Measurements from ENCODE around the gene EXOC2. TPM values are rescaled to one million over a fixed set of nuclear protein-coding genes. Genes with fewer than 3 reads are reported as not detected.

The EXOC2 gene
- total and polyA plus RNA-seq, 10 of the 15 experiments (the other 5 are each of a cell fraction or from before 2014, with no cell fraction given): 8.7 to 32.8 (median 20.7) TPM

DNA sequence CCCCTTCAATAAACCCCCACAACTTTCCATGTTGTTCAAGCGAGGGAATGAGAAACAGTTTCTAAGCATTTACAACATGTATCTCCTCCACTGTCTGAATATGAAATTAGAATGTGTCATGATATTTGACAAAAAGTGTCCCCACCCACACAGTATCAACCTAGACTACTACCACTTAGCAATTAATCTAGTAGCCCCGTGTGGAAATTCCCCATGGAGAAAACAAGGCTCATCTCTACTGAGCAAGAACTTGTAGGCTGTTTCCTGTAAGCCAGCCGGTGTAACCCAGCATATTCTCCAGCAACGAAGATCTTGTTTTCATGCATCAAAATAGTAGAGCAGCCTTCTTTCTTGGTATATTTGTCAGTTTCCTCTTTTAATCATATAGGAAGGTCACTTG is 186.4 kb downstream of the EXOC2 start:
- Histone ChIP-seq H3K4me2 (ENCODE audit: control insufficient read depth, insufficient read depth) (peak overlapping the region; percentile 44), H3K4me3 (no peak overlapping the region), H3K36me3 (ENCODE audit: control insufficient read depth in 2 of 2, insufficient read depth in 2 of 2, low read length in 1 of 2) (no peaks in the 10 kb centered on the region), H2AFZ (ENCODE audit: control insufficient read depth, low read depth, low read length) (no peak overlapping the region), H3K27ac (ENCODE audit: control insufficient read depth, insufficient read depth) (no peak overlapping the region), H3K9ac (ENCODE audit: control insufficient read depth, insufficient read depth, low read length) (no peak overlapping the region), H3K27me3 (replicated peaks in 1 of 2; ENCODE audit: control insufficient read depth in 2 of 2, insufficient read depth in 2 of 2, low read length in 1 of 2) (no peaks in the 10 kb centered on the region), H3K9me3 (replicated peaks; ENCODE audit: control insufficient read depth, insufficient read depth, low read length) (no peaks in the 10 kb centered on the region), H4K20me1 (ENCODE audit: control insufficient read depth, insufficient read depth) (no peaks in the 10 kb centered on the region), H3K4me1 (ENCODE audit: control insufficient read depth, insufficient read depth, low read length) (peaks cover 14% of the 10 kb centered on the region), H3K79me2 (ENCODE audit: control insufficient read depth, insufficient read depth, low read length) (no peaks in the 10 kb centered on the region)
- intact Hi-C loops (cut with micrococcal nuclease; ENCODE audit: unreplicated experiment): no loop called here
- BruUV-seq (replicated peaks): no TSS peak
- 2% methylated on average over 4 of the region's 4 CpGs for WGBS (ENCODE audit: insufficient coverage, insufficient replicate concordance, low lambda C conversion rate, missing lambda C conversion rate)
- CTCF ChIA-PET: no interaction called here
- in situ Hi-C loops (cut with MboI): no loop called here
- ATAC-seq: peak; percentile 67
- SMC1A ChIA-PET (ENCODE audit: uncharacterized antibody, unreplicated experiment): no interaction called here
- no peak for DNase-seq (ENCODE audit: low read depth, low spot score)
- RAD21 ChIA-PET (ENCODE audit: unreplicated experiment): no interaction called here
- FAIRE-seq: peak; percentile 84
- POLR2A ChIA-PET: no interaction called here
- TF ChIP-seq MYC (IDR thresholded peaks at IDR 0.05; ENCODE audit: insufficient read depth, insufficient read length, insufficient replicate concordance, low read length, severe bottlenecking) (no peak), BCL11A (IDR thresholded peaks at IDR 0.05; ENCODE audit: low read depth, low read length) (no peak), ASH2L (IDR thresholded peaks at IDR 0.05; ENCODE audit: borderline replicate concordance, low read depth) (no peak), NR2F1 (conservative IDR thresholded peaks at IDR 0.05) (no peak), WRNIP1 (IDR thresholded peaks at IDR 0.05; ENCODE audit: borderline replicate concordance, low read depth, low read length) (no peak), MTA2 (IDR thresholded peaks at IDR 0.05; ENCODE audit: low read depth) (no peak), ZNF217 (IDR thresholded peaks at IDR 0.05) (no peak), SP1 (IDR thresholded peaks at IDR 0.05; ENCODE audit: low read depth, low read length) (no peak), IKZF1 (conservative IDR thresholded peaks at IDR 0.05) (peak; percentile 69), GATAD2B (conservative IDR thresholded peaks at IDR 0.05; ENCODE audit: low read depth) (no peak; the same call in 1 of the 2 replicates), NFXL1 (IDR thresholded peaks at IDR 0.05; ENCODE audit: borderline replicate concordance) (no peak), NRF1 (conservative IDR thresholded peaks at IDR 0.05; ENCODE audit: low read depth, low read length) (no peak), TCF3 (IDR thresholded peaks at IDR 0.05; ENCODE audit: borderline replicate concordance, insufficient read depth, low read depth, low read length) (no peak)
- TF ChIP-seq, protein P1, sequence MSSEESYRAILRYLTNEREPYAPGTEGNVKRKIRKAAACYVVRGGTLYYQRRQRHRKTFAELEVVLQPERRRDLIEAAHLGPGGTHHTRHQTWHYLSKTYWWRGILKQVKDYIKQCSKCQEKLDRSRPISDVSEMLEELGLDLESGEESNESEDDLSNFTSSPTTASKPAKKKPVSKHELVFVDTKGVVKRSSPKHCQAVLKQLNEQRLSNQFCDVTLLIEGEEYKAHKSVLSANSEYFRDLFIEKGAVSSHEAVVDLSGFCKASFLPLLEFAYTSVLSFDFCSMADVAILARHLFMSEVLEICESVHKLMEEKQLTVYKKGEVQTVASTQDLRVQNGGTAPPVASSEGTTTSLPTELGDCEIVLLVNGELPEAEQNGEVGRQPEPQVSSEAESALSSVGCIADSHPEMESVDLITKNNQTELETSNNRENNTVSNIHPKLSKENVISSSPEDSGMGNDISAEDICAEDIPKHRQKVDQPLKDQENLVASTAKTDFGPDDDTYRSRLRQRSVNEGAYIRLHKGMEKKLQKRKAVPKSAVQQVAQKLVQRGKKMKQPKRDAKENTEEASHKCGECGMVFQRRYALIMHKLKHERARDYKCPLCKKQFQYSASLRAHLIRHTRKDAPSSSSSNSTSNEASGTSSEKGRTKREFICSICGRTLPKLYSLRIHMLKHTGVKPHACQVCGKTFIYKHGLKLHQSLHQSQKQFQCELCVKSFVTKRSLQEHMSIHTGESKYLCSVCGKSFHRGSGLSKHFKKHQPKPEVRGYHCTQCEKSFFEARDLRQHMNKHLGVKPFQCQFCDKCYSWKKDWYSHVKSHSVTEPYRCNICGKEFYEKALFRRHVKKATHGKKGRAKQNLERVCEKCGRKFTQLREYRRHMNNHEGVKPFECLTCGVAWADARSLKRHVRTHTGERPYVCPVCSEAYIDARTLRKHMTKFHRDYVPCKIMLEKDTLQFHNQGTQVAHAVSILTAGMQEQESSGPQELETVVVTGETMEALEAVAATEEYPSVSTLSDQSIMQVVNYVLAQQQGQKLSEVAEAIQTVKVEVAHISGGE (CRISPR knock-in tag; IDR thresholded peaks at IDR 0.05): no peak
- TF ChIP-seq, protein P2, sequence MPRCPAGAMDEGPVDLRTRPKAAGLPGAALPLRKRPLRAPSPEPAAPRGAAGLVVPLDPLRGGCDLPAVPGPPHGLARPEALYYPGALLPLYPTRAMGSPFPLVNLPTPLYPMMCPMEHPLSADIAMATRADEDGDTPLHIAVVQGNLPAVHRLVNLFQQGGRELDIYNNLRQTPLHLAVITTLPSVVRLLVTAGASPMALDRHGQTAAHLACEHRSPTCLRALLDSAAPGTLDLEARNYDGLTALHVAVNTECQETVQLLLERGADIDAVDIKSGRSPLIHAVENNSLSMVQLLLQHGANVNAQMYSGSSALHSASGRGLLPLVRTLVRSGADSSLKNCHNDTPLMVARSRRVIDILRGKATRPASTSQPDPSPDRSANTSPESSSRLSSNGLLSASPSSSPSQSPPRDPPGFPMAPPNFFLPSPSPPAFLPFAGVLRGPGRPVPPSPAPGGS (IDR thresholded peaks at IDR 0.05; ENCODE audit: borderline replicate concordance, insufficient read depth, low read depth, low read length, poor library complexity, severe bottlenecking): peak; percentile 67
- TF ChIP-seq, protein P3, sequence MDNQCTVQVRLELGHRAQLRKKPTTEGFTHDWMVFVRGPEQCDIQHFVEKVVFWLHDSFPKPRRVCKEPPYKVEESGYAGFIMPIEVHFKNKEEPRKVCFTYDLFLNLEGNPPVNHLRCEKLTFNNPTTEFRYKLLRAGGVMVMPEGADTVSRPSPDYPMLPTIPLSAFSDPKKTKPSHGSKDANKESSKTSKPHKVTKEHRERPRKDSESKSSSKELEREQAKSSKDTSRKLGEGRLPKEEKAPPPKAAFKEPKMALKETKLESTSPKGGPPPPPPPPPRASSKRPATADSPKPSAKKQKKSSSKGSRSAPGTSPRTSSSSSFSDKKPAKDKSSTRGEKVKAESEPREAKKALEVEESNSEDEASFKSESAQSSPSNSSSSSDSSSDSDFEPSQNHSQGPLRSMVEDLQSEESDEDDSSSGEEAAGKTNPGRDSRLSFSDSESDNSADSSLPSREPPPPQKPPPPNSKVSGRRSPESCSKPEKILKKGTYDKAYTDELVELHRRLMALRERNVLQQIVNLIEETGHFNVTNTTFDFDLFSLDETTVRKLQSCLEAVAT (IDR thresholded peaks at IDR 0.05): no peak
- TF ChIP-seq, protein P4, sequence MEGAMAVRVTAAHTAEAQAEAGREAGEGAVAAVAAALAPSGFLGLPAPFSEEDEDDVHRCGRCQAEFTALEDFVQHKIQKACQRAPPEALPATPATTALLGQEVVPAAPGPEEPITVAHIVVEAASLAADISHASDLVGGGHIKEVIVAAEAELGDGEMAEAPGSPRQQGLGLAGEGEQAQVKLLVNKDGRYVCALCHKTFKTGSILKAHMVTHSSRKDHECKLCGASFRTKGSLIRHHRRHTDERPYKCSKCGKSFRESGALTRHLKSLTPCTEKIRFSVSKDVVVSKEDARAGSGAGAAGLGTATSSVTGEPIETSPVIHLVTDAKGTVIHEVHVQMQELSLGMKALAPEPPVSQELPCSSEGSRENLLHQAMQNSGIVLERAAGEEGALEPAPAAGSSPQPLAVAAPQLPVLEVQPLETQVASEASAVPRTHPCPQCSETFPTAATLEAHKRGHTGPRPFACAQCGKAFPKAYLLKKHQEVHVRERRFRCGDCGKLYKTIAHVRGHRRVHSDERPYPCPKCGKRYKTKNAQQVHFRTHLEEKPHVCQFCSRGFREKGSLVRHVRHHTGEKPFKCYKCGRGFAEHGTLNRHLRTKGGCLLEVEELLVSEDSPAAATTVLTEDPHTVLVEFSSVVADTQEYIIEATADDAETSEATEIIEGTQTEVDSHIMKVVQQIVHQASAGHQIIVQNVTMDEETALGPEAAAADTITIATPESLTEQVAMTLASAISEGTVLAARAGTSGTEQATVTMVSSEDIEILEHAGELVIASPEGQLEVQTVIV (IDR thresholded peaks at IDR 0.05; ENCODE audit: borderline replicate concordance, partially characterized antibody): no peak
